Stimulated activated naive CD8-positive, alpha-beta T cell treated with anti-CD3 and anti-CD28 coated beads, Interleukin-15, amount 100 ng/mL, for 72 hours (primary cell): ENCODE results near the gene GJA10.

ENCODE experiments used
- ATAC-seq: fragments of 150-1000 bp; cut with Tn5 transposase; 2 replicates; pipeline ENCODE4 v1.10.0; 2021; ENCODE audit warnings: mild to moderate bottlenecking, moderate library complexity
- DNase-seq, 2 donors: peaks; one replicate each; pipeline ENCODE4 v3.0.0; 2021 to 2022
- H3K27ac Mint-ChIP-seq, 2 donors: one replicate each; pipeline ENCODE4 v1.8.0; 2022; ENCODE audit warnings: mild to moderate bottlenecking in 2 of 2, mixed read lengths in 2 of 2, moderate library complexity in 2 of 2
- H3K27me3 Mint-ChIP-seq: one replicate; pipeline ENCODE4 v1.8.0; 2022; ENCODE audit warnings: mixed read lengths
- H3K4me1 Mint-ChIP-seq: one replicate; pipeline ENCODE4 v1.8.0; 2022; ENCODE audit warnings: mild to moderate bottlenecking, mixed read lengths
- H3K4me3 Mint-ChIP-seq, 2 donors: one replicate each; pipeline ENCODE4 v1.8.0; 2022; ENCODE audit warnings: mild to moderate bottlenecking in 2 of 2, mixed read lengths in 2 of 2, moderate library complexity in 1 of 2
- H3K9me3 Mint-ChIP-seq, 2 donors: one replicate each; pipeline ENCODE4 v1.8.0; 2022; ENCODE audit warnings: mixed read lengths in 2 of 2

The GJA10 gene

DNA sequence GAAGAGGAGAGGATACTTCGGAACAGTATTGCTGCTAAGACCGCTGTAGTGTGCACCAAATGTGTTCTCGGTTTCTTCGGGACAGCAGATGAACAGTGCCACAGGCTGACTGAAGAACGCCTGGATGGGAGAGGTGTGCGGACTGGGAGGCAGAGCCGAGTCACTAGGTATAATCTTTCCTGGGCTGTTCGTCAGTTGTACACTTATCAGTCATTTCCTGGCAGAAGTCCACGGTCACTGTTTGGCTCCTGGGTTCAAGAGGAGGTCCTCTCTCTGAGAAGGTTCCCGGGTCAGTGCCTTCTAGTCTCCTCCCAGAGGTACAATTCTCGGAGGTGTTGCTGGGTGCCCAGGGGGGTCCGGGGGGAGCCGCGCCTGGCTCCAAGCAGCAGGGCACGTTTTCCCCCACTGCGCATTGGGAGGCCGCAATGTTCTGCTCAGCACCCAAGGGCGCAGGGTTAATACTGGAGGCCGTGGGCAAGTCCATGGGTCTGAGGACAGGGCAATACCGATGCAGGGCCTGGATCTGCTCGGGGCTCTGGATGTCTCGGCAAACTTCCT, 38.1 kb downstream of the GJA10 start:
- Mint-ChIP-seq H3K9me3 (no peaks in the 10 kb centered on the region), H3K4me3 (no peak overlapping the region), H3K27me3 (no peaks in the 10 kb centered on the region), H3K4me1 (peaks cover 57% of the 10 kb centered on the region), H3K27ac (no peak overlapping the region)
- no peak for ATAC-seq
- no peak for DNase-seq

DNA sequence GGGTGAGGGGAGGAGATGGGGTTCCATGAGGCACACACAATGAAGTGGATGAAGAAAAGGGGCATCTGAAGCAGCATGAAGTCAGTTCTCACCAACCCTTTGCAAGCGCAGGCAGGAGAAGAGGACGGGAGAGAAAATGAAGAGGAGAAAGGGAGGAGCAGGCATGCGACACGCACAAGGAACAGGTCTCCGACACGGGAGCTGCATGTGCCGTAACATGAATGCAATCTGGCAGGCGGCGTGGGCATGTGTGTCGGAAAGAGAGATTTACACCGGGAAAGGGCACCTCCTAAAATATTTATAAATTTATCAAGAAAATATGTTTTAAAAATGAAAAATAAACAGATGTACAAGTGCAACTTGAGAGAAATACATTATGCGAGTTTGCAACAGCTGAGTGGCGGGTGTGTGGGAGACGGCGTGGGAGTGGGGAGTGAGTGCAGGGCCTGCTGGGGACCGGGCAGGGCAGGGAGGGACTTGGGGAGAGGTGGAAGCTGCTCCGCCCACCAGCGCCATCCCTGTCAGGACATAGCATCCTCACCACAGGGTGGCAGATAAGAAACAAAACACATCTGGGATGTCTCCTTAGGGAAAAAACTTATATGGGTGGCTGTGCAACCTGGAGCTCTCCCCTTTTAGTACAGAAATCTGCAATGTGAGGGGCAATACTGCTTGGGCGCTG, 40.6 kb downstream of the GJA10 start:
- H3K27ac Mint-ChIP-seq = peak overlapping the region in 1 of 2 donors; percentile 84
- no peaks in the 10 kb centered on the region for H3K27me3 Mint-ChIP-seq
- peaks cover 33% of the 10 kb centered on the region for H3K4me1 Mint-ChIP-seq
- no peak for ATAC-seq
- no peaks in the 10 kb centered on the region for H3K9me3 Mint-ChIP-seq
- H3K4me3 Mint-ChIP-seq = no peak overlapping the region
- no peak for DNase-seq

DNA sequence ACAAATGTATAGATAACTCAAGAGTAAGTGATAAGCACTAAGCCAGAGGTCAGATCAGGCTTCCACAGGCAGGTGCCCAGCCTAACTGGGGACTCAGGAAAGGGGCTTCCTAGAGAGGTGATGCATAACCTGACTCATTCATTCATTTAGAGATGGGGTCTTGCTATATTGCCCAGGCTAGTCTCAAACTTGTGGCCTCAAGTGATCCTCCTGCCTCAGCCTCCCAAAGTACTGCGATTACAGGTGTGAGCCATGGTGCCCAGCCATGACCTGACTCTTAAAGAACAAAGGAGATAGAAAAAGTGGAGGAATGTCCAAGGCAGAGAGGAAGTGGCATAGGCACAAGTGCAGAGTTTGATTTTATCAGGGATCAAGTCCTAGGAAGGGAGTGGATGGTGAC, 41.9 kb downstream of the GJA10 start:
- Mint-ChIP-seq H3K4me1 (peaks cover 32% of the 10 kb centered on the region), H3K27me3 (no peaks in the 10 kb centered on the region), H3K27ac (peak overlapping the region in 1 of 2 donors; percentile 36), H3K4me3 (no peak overlapping the region), H3K9me3 (no peaks in the 10 kb centered on the region)
- no peak for DNase-seq
- ATAC-seq = no peak

DNA sequence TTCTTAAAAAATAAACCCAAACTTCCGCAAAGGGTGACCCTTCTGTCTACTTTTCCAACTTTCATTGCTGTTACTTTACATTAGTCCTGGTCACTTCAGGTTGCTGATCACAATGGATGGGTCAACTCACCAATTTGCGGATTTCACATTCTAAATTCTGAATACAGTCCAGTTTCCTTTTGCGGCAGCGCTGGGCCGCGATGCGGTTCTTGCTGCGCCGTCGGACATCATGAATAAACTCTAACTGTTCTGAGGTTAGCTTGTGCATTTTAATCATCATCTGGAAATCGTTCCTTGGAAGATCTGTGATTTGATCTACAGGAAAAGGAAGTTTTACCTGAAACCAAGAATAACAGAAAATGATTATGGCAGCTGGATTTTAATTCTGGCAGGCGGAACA, 43.7 kb downstream of the GJA10 start:
- Mint-ChIP-seq H3K4me1 (peaks cover 37% of the 10 kb centered on the region), H3K9me3 (no peaks in the 10 kb centered on the region), H3K27me3 (no peaks in the 10 kb centered on the region), H3K27ac (peak overlapping the region in 1 of 2 donors; percentile 50), H3K4me3 (no peak overlapping the region)
- no peak for DNase-seq
- no peak for ATAC-seq

DNA sequence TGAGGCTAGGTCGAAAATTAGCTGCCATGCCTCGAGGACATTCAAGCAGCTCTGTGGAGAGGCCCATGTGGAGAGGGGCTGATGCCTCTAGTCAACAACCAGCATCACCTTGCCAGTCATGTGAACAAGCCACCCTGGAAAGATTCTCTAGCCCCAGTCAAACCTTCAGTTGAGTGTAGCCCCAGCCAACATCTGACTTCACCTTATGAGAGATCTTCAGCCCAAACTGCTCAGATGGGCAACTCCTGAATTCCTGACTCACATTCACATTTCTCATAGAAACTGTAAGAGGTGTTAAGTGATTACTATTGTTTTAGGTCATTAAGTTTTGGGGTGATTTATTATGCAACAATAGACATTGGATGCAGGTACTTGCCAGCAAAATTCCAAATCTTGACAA, 44.9 kb downstream of the GJA10 start:
- Mint-ChIP-seq H3K4me1 (peaks cover 42% of the 10 kb centered on the region), H3K9me3 (no peaks in the 10 kb centered on the region), H3K27ac (peak overlapping the region in 1 of 2 donors; percentile 9), H3K4me3 (no peak overlapping the region), H3K27me3 (no peaks in the 10 kb centered on the region)
- ATAC-seq (peak; percentile 27), DNase-seq (no peak)

DNA sequence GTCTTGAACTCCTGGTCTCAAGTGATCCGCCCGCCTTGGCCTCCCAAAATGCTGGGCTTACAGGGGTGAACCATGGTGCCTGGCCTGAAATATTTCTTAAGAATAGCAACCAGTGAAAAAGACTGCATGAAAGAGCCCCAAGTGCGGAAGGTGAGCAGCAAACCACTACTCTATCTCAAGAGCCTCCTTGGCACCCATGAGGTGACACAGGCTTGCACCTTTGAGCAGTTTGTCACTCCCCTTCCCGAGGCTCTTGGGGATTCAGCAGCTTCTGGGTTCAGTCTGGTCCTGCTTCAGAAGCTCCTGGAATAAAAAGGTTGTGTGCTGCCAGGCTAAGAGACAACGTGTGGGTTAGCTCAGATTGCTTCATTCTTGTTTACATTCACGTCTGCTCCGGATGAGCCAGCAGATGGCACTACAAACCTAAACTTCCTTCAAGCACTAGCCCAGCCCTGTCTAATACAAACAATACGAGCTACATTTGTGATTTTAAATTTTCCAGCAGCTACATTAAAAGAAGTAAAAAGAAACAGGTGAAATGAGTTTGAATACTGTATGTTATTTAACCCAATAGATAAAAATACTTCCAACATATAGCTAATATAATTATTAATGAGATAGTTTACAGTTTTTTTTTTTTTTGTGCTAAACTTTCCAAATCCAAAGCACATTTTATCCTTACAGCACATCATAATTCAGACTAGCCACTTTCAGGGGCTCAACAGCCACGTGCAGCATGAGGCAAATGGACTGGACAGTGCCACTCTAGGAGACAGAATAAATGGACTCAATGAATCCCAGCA, 46.2 kb downstream of the GJA10 start:
- peak; percentile 88 for ATAC-seq

DNA sequence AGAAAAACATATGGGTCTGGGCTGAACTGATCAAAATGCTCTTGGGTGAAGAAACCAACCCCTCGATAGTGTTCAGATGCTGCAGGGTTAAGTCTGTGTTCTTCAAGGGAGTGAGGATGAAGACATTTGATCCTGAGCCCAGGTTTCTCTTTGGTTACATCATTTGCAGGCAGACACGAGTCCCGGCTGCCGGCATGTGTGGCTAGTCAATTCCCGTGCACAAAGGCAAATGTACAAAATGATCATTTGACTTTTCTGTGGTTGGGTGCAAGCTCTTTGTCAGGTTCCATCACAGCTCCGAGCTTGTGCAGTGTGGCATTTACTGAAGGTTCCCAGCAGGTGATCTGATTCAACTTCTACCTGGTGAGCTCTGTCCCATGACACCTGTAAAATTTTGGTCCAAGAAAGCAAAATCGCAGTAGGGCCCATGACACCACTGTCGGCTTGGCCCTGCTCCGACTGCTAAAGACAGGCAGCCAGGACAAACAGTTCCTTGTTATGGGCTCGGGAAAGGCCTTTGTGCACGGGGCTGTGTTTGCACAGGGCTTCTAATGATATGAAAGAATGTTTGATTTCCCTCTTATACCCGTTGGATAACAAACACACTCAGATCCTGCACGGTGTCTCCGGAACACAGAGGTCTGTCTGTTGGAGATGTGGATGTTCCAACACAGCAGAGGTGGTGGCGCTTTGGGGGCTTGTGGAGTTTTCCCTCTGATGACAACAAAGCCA, 46.9 kb downstream of the GJA10 start:
- DNase-seq (no peak), ATAC-seq (no peak)
- Mint-ChIP-seq H3K4me1 (peaks cover 63% of the 10 kb centered on the region), H3K9me3 (no peaks in the 10 kb centered on the region), H3K27me3 (no peaks in the 10 kb centered on the region), H3K4me3 (no peak overlapping the region), H3K27ac (peak overlapping the region; percentile 33 to 84)

More for the DNA sequence above, 46.2 kb downstream of the GJA10 start:
- peak overlapping the region in 1 of 2 donors; percentile 42 for H3K4me3 Mint-ChIP-seq
- peaks cover 55% of the 10 kb centered on the region for H3K4me1 Mint-ChIP-seq
- H3K9me3 Mint-ChIP-seq = no peaks in the 10 kb centered on the region
- H3K27ac Mint-ChIP-seq = peak overlapping the region; percentile 33 to 55
- no peaks in the 10 kb centered on the region for H3K27me3 Mint-ChIP-seq
- peak; percentile 60 to 70 for DNase-seq

DNA sequence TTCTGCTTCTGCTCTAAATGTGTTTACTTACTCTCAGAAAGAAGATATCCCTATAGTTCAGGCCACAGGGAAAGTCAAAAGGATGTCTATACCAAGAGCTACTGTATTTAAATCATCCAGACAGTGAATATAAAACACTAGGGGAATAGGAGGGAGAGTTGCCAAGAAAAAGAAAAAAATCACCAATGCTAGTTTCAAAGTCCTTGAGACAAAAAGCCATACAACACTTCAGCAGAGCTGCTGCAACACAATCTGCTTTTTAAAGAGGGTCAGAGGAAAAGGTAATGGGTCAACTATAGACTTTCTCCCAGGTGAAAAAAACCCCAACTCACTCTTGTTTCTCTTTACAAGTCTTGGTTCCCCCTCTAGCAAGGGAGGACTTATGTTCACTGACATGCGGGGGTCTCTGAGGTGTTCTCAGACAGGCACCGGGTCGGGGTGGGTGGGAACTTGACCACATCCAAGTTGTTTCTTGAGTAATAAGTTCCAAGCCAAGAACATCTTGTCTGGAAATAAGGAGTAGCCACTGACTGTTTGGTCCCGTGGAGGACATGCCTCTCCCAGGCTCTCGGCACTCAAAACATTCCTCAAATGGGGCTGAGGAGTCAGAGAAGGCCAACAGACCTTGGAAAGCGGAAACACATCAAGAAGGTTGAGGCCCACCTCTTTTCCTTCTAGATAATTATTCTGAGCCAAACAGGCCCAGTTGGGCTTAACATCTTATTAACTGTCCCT, 47.7 kb downstream of the GJA10 start:
- no peak overlapping the region for H3K4me3 Mint-ChIP-seq
- H3K9me3 Mint-ChIP-seq = no peaks in the 10 kb centered on the region
- no peak for DNase-seq
- peaks cover 70% of the 10 kb centered on the region for H3K4me1 Mint-ChIP-seq
- ATAC-seq = no peak
- no peaks in the 10 kb centered on the region for H3K27me3 Mint-ChIP-seq
- peak overlapping the region; percentile 40 to 84 for H3K27ac Mint-ChIP-seq

DNA sequence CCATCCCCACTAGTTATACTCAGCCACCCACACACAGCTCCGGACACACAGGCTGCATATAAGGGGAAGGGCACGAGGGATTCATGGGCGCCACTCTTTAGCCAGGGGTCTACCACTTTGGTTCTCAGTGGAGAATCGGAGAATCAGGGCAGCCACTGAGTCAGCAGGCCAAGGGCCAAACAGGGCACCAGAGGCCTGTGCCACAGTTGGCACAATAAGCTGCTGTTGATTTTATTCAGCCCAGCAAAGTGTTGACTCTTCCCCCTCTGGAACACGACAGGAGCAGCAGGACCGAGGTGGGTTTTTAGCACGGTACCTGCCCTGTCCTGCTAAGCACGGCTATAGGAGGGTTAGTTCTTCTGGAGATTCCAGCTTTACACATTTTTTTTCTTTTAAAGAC, 48.3 kb downstream of the GJA10 start:
- DNase-seq (no peak), ATAC-seq (no peak)
- Mint-ChIP-seq H3K27ac (peak overlapping the region in 1 of 2 donors; percentile 65), H3K4me3 (no peak overlapping the region), H3K9me3 (no peaks in the 10 kb centered on the region), H3K4me1 (peaks cover 76% of the 10 kb centered on the region), H3K27me3 (no peaks in the 10 kb centered on the region)

DNA sequence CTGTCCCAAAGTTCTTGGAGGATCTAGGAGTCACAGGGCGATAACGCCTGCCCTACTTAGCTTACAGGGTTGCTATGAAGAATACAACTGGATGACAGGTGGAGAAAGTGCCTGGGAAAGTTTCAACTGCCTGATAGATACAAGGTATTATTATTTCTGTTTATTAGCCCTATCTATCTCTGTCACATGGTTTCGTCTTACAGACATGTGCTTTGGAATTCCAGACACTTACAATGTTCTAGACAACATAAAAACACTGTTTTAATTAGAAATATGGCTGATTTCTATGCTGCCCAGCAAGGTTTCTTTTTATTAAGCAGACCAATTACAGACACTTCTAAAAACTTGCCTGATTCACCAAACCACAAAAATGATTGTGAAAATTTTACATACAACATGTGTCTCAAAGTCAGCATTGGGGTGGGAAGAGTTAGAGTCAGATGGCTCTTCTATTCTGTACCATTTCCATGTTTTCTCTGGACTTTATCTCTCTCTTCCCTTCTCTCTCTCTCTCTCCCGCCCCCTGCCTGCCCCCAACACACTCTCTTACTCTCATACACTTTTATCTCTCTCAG, 50.0 kb downstream of the GJA10 start:
- Mint-ChIP-seq H3K27ac (peak overlapping the region; percentile 31 to 58), H3K9me3 (no peaks in the 10 kb centered on the region), H3K4me1 (peaks cover 86% of the 10 kb centered on the region), H3K4me3 (no peak overlapping the region), H3K27me3 (no peaks in the 10 kb centered on the region)
- no peak for ATAC-seq
- no peak for DNase-seq

DNA sequence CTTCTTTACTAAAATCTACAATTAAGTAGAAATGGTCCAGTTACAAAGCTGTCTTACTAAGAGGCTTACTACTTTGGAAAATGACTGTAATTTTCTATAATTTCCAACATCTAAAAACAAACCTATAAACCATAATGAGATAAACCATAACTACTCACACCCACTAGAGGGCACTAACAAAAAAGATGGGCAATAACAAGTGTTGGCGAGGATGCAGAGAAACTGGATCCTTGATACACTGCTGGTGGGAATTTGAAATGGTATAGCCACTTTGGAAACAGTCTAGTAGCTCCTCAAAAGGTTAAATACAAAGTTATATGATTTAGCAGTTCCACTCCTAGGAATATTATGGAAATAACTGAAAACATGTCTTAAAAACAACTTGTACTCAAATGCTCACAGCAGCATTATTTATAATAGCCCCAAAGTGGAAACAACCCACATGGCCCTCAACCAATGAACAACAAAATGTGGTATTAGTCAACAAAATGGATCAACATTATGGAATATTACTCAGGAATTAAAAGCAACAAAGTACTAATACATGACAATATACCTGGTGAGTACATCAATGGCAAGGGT, 50.6 kb downstream of the GJA10 start:
- peak overlapping the region; percentile 31 to 58 for H3K27ac Mint-ChIP-seq
- H3K27me3 Mint-ChIP-seq = no peaks in the 10 kb centered on the region
- ATAC-seq (no peak), DNase-seq (no peak)
- peaks cover 92% of the 10 kb centered on the region for H3K4me1 Mint-ChIP-seq
- H3K4me3 Mint-ChIP-seq = no peak overlapping the region
- H3K9me3 Mint-ChIP-seq = no peaks in the 10 kb centered on the region
